ENCODE data around the gene NAA25. TPM values are rescaled to one million over a fixed set of nuclear protein-coding genes. Genes with fewer than 3 reads are reported as not detected.
A peak's percentile ranks its signal among the peaks of the same experiment; 100 is the strongest.
"Not testable (repeated sequence)": the region's sequence is repeated elsewhere in the genome, so short reads cannot be mapped to it uniquely, and the experiment has no call there.

Gene NAA25
- total RNA-seq, 1 donor from 2014 or later, result 62.1 TPM

DNA sequence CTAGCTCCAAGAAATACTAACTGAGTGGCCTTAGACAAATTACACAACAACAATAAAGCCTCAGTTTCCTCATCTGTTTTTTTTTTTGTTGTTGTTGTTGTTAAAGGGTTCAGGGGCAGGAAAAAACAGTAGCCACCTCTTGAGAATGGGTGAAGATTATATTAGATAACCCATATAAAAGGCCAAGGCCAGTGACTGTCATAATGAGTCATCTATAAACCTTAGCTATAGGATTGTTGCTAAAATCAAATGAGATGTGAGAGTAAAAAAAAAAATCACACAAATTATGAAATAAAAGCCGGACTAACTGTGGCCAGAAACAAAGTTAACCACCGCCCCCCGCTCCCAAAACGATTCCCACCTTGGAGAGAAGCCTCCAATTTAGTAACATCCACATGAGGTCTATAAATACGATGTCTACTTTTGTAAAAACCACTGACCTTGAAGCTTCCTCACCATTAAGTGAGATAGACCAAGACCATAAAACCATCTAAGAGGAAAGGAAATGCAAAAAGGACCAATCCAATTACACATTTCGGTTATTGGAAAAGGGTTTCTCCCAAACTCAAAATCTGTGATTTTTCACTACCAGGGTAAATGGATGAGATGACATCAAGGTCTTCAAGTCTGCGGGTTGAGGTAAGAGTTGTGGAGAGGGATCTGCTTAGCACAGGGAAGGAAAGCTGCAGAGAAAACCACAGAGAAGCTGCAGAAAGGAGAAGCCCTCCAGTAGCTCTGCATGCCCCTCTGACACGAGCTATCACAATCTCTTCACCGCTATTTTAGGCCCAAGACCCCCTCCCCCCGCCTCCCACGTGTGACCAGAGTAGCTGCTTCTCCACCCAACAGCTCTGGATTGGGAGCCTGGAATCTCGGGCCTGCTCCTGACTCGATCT lies 1.0 kb downstream of the NAA25 start:
- H3K27me3 Mint-ChIP-seq, result no peaks in the 10 kb centered on the region
- intact Hi-C loops (cut with micrococcal nuclease), result loop anchor here (1.0 to 10.0 kb wide), 7 partner anchors 11 to 673 kb away; partner anchors contain the start of genes ERP29, TMEM116 and TRAFD1
- peaks cover 40% of the 10 kb centered on the region for H3K4me1 Mint-ChIP-seq

DNA sequence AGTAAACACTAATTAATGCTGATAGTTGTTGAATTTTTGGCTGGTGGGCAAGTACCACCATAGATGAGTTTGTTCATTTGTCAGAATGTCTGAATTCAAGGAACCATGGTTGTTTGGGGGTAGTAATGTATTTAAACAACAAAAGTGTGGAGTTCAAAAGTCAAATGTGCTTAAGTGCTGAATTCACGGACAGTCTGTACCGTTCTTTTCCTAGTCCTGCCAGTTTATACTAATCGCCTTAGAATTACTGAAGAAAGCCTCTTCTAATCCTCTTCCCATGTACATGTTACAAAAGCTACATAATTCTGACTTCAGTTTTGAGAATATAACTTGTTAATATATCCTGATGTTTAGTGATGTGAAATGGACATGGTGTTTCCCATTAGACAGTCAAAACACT lies 2.7 kb downstream of the NAA25 start:
- Mint-ChIP-seq H3K27me3 (no peaks in the 10 kb centered on the region), H3K27ac (no peak overlapping the region), H3K4me3 (peak overlapping the region; percentile 10), H3K36me3 (ENCODE audit: low read depth) (peaks cover 34% of the 10 kb centered on the region), H3K9me3 (no peaks in the 10 kb centered on the region), H3K4me1 (peaks cover 39% of the 10 kb centered on the region)
- intact Hi-C loops (cut with micrococcal nuclease), result loop anchor here (10.0 kb wide), 1 partner anchor 671 kb away; no protein-coding TSS in a partner anchor
- no peak for DNase-seq

More for the DNA sequence above, 1.0 kb downstream of the NAA25 start:
- Mint-ChIP-seq H3K9me3 (no peaks in the 10 kb centered on the region), H3K4me3 (peak overlapping the region; percentile 97), H3K36me3 (ENCODE audit: low read depth) (peaks cover 24% of the 10 kb centered on the region), H3K27ac (peak overlapping the region; percentile 96)
- peak; percentile 73 for DNase-seq

DNA sequence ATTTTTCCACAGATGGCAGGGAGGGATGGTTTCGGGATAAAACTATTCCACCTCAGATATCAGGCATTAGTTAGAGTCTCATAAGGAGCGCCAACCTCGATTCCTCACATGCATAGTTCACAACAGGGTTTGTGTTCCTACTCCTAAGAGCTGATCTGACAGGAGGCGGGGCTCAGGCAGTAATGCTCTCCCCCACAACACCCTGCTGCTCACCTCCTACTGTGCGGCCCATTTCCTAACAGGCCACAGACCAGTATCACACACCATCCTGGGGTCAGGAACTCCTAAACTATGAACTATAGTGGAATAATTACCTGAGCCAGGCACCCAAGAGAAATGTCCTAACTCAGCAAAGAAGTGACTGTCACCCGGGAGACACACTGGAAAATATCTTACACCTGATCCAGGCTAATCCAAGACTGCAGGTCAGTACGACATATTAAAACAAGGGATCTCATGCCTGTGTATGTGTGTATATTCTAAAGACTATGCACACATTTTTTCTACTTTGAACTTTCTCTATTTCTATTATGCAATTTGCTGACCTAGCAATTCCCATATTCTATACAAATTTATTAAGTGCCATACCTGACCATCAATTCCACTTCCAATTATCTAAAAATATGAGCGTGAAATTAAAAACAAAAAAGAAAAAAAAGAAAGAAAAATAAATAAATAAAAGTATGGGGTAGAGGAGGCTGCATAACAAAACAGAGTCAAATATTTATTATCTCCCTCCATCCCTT lies 4.7 kb downstream of the NAA25 start:
- no peak for DNase-seq
- Mint-ChIP-seq H3K36me3 (ENCODE audit: low read depth) (peaks cover 50% of the 10 kb centered on the region), H3K4me1 (peaks cover 44% of the 10 kb centered on the region), H3K9me3 (no peaks in the 10 kb centered on the region), H3K27me3 (no peaks in the 10 kb centered on the region), H3K27ac (peak overlapping the region; percentile 25), H3K4me3 (no peak overlapping the region)
- intact Hi-C loops (cut with micrococcal nuclease), result loop anchor here (10.0 kb wide), 1 partner anchor 669 kb away; no protein-coding TSS in a partner anchor

DNA sequence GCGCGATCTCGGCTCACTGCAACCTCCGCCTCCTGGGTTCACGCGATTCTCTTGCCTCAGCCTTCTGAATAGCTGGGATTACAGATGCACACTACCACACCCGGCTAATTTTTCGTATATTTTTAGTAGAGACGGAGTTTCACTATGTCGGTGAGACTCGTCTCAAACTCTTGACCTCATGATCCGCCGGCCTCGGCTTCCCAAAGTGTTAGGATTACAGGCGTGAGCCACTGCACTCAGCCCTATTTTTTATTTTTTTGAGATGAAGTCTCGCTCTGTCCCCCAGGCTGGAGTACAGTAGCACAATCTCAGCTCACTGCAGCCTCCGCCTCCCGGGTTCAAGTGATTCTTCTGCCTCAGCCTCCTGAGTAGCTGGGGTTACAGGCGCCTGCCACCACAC lies 5.8 kb downstream of the NAA25 start:
- not testable (repeated sequence) for H3K9me3 Mint-ChIP-seq, H3K4me3 Mint-ChIP-seq, H3K27me3 Mint-ChIP-seq, DNase-seq, H3K27ac Mint-ChIP-seq
- Mint-ChIP-seq H3K4me1 (peaks cover 49% of the 10 kb centered on the region), H3K36me3 (ENCODE audit: low read depth) (peaks cover 61% of the 10 kb centered on the region)
- intact Hi-C loops (cut with micrococcal nuclease), result loop anchor here (10.0 kb wide), 1 partner anchor 668 kb away; no protein-coding TSS in a partner anchor

DNA sequence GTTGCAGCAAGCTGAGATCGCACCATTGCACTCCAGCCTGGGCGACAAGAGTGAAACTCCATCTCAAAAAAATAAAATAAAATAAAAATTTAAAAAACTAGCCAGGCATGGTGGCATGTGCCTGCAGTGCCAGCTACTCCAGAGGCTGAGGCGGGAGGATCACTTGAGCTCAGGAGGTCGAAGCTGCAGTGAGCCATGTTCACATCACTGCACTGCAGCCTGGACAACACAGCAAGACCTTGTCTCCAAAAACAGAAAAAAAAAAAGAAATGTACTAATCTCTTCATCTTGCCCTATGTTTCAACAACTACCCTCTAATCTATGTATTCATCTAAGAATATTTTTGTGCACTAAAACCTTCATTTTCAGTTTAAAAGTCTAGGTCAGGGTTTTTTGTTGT lies 6.5 kb downstream of the NAA25 start:
- Mint-ChIP-seq H3K27ac (no peak overlapping the region), H3K4me3 (no peak overlapping the region), H3K36me3 (ENCODE audit: low read depth) (peaks cover 61% of the 10 kb centered on the region), H3K4me1 (peaks cover 45% of the 10 kb centered on the region), H3K9me3 (no peaks in the 10 kb centered on the region), H3K27me3 (no peaks in the 10 kb centered on the region)
- DNase-seq, result no peak
- intact Hi-C loops (cut with micrococcal nuclease), result loop anchor here (10.0 kb wide), 1 partner anchor 667 kb away; no protein-coding TSS in a partner anchor

DNA sequence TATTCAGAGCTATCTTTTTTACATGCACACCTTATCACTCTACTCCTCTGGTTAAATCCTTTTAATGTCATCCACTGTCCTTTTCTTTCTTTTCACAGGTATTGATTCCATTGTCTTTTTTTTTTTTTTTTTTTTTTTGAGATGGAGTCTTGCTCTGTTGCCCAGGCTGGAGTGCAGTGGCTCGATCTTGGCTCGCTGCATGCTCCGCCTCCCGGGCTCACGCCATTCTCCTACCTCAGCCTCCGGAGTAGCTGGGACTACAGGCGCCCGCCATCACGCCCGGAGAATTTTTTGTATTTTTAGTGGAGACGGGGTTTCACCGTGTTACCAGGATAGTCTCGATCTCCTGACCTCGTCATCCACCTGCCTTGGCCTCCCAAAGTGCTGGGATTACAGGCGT lies 8.1 kb downstream of the NAA25 start:
- Mint-ChIP-seq H3K36me3 (ENCODE audit: low read depth) (peaks cover 67% of the 10 kb centered on the region), H3K4me1 (peaks cover 48% of the 10 kb centered on the region)
- H3K9me3 Mint-ChIP-seq, DNase-seq, H3K27me3 Mint-ChIP-seq, H3K27ac Mint-ChIP-seq, H3K4me3 Mint-ChIP-seq: not testable (repeated sequence)
- intact Hi-C loops (cut with micrococcal nuclease), result loop anchor here (10.0 kb wide), 1 partner anchor 666 kb away; no protein-coding TSS in a partner anchor

DNA sequence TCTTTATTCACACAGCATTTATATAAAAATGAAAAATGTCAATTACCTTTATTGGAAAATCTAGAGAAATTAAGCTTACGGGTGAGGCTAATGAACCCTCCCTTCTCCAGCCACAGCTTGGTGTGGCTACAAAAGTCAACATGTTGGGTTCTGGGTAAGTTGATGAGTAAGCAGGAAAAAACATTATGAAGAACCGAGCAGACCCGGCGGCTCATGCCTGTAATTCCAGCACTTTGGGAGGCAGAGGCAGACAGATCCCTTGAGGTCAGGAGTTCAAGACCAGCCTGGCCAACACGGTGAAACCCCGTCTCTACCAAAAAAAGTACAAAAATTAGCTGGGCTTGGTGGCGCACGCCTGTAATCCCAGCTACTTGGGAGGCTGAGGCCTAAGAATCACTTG lies 10.9 kb downstream of the NAA25 start:
- Mint-ChIP-seq H3K9me3 (no peaks in the 10 kb centered on the region), H3K36me3 (ENCODE audit: low read depth) (peaks cover 62% of the 10 kb centered on the region), H3K4me1 (peaks cover 36% of the 10 kb centered on the region), H3K27me3 (no peaks in the 10 kb centered on the region), H3K27ac (peak overlapping the region; percentile 20), H3K4me3 (no peak overlapping the region)
- no peak for DNase-seq
- intact Hi-C loops (cut with micrococcal nuclease), result no loop called here

DNA sequence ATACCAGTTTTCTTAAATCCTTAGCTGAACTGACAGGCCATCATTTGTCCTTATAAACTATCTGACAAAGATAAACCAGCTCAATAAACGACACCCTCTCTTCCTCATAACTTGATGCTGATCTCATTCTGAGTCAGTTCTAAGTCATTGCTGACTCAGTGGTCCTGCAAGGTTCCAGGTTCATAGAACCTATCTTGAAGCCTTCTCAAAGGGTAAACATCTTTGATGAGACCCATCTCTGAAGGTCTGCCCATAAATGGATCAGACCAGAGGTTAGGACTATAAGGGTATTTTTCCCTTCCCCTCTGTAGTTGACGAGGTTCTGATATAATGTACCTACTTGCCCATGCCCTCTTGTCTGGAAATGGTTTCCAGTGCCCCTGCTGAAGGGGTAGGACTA lies 11.9 kb downstream of the NAA25 start:
- Mint-ChIP-seq H3K4me1 (peaks cover 34% of the 10 kb centered on the region), H3K4me3 (peak overlapping the region; percentile 56), H3K36me3 (ENCODE audit: low read depth) (peaks cover 65% of the 10 kb centered on the region), H3K27me3 (no peaks in the 10 kb centered on the region), H3K27ac (peak overlapping the region; percentile 90), H3K9me3 (no peaks in the 10 kb centered on the region)
- intact Hi-C loops (cut with micrococcal nuclease), result loop anchor here (1.0 kb wide), 3 partner anchors 12 to 29 kb away; partner anchors contain the start of genes NAA25 and TRAFD1
- DNase-seq, result peak; percentile 61

DNA sequence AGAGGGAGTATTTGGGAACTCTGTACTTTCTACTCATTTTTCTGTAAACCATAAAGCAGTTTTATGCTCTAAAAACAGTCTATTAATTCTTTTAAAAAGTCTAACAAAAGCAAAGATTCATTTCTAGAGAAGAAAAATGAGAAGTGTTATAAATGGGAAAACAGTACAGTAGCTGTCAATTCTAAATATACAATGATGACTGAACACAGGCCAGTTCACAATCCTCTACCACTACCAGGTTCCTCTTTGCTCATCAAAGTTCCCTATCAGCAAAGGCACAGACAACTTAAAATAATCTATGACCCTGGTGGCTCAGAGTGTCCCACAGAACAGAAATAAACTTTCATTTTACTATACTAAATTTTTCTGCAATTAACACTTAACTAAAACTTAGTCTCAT lies 12.5 kb downstream of the NAA25 start:
- Mint-ChIP-seq H3K4me1 (peaks cover 33% of the 10 kb centered on the region), H3K36me3 (ENCODE audit: low read depth) (peaks cover 67% of the 10 kb centered on the region), H3K4me3 (peak overlapping the region; percentile 35), H3K27ac (peak overlapping the region; percentile 90), H3K9me3 (no peaks in the 10 kb centered on the region), H3K27me3 (no peaks in the 10 kb centered on the region)
- DNase-seq, result no peak
- intact Hi-C loops (cut with micrococcal nuclease), result loop anchor here (1.0 kb wide), 3 partner anchors 12 to 29 kb away; partner anchors contain the start of genes NAA25 and TRAFD1

DNA sequence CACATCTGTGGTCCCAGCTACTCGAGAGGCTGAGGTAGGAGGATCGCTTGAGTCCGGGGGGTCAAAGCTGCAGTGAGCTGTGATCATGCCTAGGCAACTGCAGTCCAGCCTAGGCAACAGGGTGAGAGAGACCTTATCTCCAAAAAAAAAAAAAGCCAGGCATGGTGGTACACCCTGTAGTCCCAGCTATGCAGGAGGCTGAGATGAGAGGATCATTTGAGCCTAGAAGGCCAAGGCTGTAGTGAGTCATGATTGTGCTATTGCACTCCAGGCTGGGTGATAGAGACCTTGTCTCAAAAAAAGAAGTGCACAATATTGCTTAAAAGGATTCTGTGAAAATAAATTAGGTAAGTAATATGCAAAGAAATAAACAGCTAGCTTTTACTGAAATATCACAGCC lies 17.0 kb downstream of the NAA25 start:
- intact Hi-C loops (cut with micrococcal nuclease), result no loop called here
- H3K27me3 Mint-ChIP-seq, result no peaks in the 10 kb centered on the region
- H3K9me3 Mint-ChIP-seq, result no peaks in the 10 kb centered on the region
- H3K4me3 Mint-ChIP-seq, result no peak overlapping the region
- DNase-seq, result no peak
- H3K4me1 Mint-ChIP-seq, result peaks cover 17% of the 10 kb centered on the region
- H3K27ac Mint-ChIP-seq, result no peak overlapping the region
- peaks cover 55% of the 10 kb centered on the region for H3K36me3 Mint-ChIP-seq (ENCODE audit: low read depth)

DNA sequence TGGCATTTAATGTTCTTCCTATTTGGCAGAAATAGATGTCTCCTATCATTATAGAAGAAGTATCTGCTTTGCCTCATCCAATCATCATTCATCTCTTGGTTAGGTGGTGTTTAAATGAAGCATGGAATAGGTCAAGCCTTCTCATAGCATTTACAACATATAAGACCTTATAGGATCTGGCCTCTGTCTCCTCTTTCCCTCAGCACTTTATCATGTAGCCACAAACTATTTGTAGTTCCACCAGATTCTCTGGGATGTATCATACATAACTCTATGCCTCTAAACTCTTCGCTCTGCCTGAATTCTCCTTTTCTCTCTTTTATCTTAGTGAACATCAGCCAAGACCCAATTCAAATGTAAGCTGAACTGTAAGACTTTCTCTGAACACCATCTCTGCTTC lies 20.7 kb downstream of the NAA25 start:
- H3K27ac Mint-ChIP-seq, result peak overlapping the region; percentile 23
- H3K4me1 Mint-ChIP-seq, result peaks cover 19% of the 10 kb centered on the region
- H3K4me3 Mint-ChIP-seq, result no peak overlapping the region
- peaks cover 60% of the 10 kb centered on the region for H3K36me3 Mint-ChIP-seq (ENCODE audit: low read depth)
- intact Hi-C loops (cut with micrococcal nuclease), result no loop called here
- no peak for DNase-seq
- no peaks in the 10 kb centered on the region for H3K27me3 Mint-ChIP-seq
- H3K9me3 Mint-ChIP-seq, result no peaks in the 10 kb centered on the region

DNA sequence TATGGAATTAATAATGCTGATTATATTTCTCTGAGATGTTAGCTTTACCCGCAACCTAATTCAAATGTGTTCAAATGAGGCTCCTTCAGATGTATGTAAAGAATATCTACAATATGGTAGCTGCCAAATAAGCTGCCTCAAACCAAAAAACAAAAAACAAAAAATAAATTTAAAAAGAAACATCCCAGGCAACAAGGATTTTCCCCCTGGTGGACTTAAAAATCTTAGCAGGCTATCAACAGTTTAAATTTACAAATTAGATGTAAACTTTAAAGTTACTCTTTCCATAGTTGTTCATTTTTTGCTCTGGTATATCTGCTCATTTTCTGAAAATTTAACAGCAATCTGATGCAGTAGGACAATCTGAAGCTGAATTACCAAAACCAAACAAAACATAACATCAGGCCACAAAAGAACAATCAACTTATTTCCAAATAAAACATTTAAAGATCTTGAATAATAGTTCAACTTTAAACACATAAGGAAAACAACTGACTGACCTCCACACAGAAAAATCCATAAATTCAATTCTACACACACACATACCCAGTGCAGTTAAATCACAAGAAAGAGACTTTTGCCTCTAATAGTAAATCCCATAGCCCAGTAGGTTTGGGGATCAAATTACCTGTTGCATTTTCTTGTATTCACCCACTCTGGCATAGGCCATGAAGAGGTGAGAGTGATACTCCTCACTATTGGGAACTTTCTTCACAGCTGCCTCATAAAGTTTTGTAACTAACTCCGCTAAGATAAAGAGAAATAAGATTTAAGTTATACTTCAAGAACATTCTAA lies 21.3 kb downstream of the NAA25 start:
- Mint-ChIP-seq H3K4me1 (peaks cover 21% of the 10 kb centered on the region), H3K27ac (no peak overlapping the region), H3K4me3 (no peak overlapping the region), H3K9me3 (no peaks in the 10 kb centered on the region), H3K36me3 (ENCODE audit: low read depth) (peaks cover 60% of the 10 kb centered on the region), H3K27me3 (no peaks in the 10 kb centered on the region)
- DNase-seq, result no peak
- intact Hi-C loops (cut with micrococcal nuclease), result no loop called here

DNA sequence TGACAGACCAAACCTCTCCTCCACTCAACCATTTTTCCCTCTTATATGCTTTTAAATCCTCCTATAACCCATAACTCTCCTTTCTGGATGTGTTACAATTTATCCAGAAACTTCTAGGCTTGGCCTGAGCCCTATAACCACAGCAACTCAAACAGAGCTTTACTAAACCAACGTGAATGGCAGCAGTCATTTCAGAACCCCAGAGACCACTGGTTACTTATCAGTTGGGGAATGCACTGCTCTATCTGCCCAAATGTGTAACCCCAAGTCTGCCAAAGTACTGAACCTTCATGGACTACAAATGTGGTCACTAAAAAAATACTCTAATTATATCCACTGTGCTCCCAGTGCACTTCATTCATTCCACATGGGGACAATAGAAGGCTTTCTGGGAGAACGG lies 42.0 kb downstream of the NAA25 start:
- Mint-ChIP-seq H3K27me3 (no peaks in the 10 kb centered on the region), H3K9me3 (no peaks in the 10 kb centered on the region), H3K4me1 (no peaks in the 10 kb centered on the region), H3K36me3 (ENCODE audit: low read depth) (peaks cover 56% of the 10 kb centered on the region), H3K27ac (peak overlapping the region; percentile 43), H3K4me3 (no peak overlapping the region)
- intact Hi-C loops (cut with micrococcal nuclease), result no loop called here
- no peak for DNase-seq
